Stimulated activated CD8-positive, alpha-beta memory T cell treated with anti-CD3 and anti-CD28 coated beads, Interleukin-15, amount 100 ng/mL, for 24 hours (primary cell): Measurements from ENCODE around the gene PXDN.
"Not testable (repeated sequence)": the region's sequence is repeated elsewhere in the genome, so short reads cannot be mapped to it uniquely, and the experiment has no call there.

ENCODE experiments used
- DNase-seq: peaks from one replicate; pipeline ENCODE4 v3.0.0-alpha.2; 2020; ENCODE audit warnings: low read depth

Gene PXDN

DNA sequence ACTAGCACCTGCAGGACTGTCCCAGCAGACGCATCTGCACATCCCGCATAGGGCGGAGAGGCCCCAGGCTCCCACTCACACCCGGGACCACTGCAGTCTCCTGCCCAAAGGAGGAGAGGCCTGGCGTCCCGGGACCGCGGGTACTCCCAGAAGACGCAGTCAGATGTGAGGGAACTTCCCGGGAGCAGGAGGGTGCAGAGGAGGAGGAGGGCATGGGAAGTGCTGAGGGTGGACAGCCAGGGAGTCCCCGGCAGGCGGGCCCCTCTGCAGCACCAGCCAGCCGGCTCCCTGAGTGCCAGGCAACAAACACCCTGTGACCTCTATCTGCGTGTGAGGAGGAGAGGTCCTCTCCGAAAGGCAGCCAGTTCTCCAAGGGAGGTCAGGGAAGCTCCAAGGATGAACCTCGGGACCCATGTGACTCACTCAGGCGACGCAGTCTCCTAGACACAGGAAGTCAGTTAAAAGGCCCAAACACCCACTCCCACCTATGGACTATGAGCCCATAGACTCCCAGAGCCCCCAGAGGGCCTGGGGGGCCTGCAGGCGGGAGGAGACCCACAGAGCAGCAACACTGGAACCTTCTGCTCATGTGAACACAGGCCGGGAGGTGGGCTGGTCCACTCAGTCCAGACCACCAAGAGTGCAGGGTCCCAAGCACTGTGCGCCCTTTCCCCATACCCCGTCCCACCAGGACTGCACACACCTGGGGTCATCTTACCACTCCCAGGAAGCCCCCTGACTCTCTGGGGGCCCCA is 4.2 kb downstream of the PXDN start:
- no peak for DNase-seq

DNA sequence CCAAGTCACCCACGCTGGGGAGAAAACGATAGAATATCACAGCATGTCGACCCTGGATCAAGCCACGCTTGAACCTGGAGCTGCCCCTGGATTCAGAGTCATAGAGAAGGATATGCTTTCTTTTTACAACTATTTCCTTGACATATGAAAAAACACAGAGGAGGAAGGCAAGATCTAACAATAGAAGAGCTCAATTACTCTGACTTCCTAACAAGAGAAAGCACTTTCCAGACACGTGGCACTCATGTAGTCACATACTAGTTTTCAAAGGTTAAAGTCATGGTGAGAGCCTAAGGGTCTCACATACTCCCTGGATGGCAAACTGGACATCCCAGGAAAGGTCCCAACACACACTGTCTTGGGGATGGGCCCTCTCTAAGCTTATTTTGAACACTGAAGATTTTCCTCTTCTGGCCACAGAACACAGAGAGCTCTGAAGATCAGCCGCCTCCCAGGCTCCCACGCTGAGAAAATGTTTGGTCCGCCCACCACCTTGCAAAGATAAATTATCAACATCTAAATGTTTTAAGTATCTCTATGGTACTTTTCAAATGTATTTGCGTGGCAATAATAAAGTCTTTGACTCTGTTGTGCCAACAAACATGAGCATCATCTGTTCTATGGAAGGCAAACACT is 4.9 kb downstream of the PXDN start:
- DNase-seq: no peak

DNA sequence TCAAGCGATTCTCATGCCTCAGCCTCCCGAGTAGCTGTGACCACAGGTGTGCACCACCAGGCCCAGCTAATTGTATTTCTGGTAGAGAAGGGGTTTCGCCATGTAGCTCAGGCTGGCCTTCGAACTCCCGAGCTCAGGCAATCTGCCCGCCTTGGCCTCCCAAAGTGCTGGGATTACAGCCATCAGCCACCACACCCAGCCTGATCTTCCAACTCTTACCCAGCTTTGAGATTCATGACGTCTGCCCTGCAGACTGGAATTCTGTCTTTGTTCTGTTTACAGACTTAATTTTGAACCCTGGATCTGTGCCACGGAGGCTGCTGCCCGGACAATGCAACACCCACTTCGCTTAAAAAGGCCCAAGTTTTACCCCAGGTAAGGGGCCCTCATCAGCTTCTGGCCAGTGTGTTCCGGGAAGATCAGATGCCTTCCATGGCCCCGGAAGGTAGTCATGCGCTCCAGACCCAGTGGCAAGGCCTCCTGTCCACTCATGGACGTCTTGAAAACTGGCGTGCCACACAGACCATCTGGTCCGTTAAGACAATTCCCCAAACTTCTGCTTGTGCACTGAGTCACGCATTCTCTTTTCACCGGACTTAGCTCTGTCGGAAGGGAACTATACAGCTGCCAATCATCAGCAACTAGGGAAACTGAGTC is 5.5 kb downstream of the PXDN start:
- DNase-seq: no peak

DNA sequence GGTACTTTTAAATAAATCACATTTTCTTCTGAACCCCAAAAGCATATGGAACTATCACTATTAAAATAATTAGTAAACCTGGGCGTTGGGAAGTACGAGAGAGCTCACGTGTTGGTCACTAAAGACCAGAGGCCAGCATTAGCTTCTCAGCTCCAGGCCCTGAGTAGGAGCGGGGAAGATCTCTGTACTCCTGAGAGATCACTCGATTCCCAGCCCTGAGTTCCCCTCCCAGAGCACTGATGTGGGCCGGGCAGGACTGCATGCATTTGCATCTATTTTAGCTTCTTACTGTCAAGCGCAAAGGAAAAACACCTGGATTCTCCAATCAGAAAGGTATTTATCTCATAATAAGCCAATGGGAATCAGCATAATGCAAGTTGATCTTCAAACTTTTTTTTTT is 6.2 kb downstream of the PXDN start:
- DNase-seq: no peak

DNA sequence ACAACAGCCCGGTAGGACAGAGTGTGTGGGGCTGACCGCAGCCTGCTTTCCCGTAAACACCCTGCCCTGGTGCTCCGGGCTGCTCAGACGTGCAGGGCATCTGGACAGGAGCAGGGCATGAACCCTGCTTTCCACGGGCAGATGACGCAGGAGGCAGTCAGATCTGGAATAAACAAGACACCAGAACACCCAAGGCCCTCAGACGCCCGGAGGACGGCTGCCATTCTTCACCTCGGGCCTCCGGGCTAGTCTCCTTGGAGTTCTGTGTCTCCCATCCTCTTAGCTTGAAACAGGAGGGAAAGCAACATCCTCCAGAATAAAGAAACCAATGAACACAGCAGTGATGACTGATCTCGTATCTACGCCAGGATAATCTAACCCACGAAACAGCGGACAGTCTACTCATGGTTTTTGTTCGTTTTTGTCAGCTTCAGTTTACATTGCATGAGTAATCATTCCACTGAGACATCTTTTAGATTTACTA is 7.3 kb downstream of the PXDN start:
- no peak for DNase-seq

DNA sequence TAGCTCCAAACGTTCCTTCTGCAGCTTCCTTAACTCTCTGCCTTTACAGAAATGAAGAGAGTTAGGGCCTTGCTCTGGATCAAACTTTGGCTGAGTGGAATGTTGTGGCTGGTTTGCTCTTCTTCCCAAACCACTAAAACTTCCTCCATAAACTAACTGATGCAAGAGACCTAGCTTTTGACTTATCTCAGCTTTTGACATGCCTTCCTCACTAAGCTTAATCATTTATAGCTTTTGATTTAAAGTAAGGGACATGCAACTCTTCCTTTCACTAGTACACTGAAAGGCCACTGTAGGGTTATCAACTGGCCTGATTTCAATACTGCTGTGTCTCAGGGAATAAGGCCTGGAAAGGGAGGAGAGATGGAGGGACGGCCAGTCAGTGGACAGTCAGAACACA is 8.3 kb downstream of the PXDN start:
- no peak for DNase-seq

DNA sequence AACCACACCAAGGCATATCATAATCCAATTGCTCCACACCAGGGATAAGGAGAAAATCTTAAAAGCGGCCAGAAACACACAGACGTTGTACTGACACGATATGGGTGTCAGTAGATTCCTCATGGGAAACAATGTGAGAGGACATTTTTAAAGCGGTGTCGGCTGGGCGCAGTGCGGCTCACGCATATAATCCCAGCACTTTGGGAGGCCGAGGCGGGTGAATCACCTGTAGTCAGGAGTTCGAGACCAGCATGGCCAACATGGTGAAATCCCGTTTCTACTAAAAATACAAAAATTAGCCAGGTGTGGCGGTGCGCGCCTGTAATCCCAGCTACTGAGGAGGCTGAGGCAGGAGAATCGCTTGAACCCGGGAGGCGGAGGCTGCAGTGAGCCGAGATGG is 11.0 kb downstream of the PXDN start:
- DNase-seq: not testable (repeated sequence)

DNA sequence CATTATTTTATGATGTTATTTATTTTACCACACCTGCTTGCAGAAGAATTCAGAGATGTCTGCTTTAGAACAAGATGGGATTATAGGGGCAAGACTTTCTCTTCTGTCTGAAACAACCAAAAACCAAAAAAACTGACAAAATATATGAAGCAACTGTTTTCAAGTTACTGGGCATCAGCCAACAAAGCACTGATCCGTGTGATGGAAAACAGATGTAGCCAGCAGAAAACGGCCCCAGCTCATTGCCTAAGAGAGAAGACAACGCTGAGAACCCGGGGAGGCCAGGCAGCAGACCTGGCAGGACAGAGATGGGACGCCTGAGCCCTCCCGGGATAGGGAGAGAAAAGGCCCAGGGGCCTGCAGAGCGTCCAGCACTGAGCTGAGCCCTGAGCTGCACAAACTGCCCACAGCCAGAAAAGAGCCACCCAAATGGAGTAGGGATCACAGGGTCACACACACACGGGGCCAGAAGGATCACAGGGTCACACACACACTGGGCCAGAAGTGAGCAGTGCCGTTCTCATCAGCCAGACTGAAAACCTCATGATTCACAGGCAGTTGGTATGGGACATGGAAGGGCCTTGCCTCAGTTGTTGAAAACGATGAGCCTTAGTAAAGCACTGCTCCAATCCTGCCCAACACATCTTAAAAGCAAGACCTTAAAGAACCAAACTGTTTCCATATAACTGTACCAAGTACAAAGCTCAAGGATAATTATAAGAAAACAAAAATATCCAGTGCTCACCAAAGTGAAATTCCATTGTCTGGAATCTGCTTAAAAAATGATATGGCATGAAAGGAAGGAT is 12.1 kb downstream of the PXDN start:
- no peak for DNase-seq

DNA sequence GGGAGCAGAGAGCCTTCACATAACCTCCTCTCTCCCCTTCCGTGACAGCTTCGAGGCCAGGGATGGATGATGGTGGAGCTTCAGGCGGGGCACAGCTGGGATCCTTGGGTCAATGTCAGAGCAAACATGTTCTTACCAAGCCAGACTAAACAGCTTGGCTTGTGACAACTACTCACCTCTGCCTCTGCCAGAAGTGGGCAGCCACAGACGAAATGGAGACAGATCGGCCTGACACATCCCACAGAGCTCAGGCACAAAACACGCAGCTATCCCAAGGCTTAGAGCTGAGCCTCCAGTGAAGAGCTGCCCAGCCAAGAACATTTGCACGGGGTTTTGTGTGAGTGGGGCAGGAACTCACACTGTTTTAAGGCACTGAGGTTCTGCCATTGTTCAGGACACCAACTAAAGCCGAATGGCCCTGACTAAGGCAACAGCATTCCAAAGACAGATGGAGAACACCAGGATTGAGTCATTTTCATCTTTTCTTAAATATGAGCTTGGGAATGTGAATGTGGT is 12.8 kb downstream of the PXDN start:
- DNase-seq: no peak

DNA sequence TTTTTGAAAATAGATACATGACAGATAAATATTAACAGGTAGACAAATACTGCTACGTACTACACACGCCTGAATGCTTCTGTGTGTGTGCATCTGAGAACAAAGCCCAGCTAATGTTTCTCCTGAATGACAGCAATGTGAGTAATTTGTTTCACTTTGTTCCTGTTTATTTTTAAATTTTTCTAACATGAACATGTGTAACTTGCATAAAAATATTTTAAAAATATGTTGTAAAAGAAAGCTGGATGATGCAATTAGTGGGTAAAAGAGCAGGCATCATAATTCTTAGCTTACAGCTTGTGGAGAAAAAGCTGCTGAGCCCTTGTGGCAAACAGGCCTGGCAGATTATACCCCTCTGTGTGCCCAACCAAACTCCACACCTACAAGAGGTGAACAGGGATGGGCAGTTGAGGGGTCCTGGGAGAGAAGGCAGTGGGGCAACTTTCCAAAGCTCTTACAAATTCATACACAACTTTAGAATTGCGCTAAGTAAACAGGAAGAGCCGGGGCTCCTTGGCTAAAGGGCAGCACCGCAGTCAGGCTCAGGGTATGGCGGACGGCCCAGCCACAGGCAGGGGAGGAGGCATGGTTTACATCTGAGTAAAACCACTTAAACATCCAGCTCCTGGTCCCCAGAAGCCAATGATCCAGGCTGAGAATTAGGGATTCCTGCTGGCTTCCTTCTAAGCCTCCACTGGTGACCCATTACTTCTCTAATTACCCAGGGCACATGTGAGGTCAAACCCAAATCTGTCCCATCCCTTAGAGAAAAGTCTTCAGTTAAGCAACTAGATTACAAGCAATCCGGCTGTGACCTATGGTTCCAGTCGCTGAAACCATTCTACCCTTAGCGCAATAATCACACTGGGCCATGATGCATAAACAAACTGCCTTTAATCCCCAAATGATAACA is 14.0 kb downstream of the PXDN start:
- no peak for DNase-seq

DNA sequence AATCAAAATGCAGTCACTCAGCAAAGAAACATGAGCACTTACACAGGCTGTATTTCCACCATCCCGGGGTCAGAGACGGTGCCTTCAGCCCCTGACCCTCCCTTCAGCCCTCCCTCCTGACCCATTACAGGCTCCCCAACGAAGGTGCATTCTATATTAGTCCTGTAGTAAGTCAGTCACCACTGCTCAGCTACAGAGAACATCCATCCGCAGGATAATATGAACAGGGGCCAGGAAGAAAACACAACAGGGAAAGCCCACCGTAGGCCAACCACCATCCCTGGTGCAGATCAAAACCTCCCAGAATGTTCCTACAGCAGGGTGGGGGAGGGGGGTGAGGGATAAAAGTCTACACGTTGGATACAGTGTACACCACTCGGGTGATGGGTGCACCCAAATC is 15.1 kb downstream of the PXDN start:
- DNase-seq: no peak

DNA sequence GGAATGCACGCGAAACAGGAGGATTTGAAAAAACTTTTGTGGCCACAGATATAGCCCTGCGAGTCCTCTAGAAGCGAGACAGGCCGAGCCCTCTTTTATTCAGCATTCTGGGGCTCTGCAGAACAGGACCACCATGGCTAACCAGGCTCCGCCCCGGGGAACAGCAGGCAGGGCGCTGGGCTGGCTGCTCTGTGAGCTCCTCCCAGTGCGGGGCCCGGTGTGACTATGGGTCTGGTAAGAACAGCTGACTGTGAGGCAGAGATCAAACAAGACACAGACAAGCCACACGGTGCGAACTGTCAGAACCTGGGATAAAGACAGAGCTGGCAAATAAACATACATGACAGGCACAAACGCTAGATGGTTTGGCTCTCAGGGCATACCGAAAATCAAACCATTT is 15.5 kb downstream of the PXDN start:
- DNase-seq: no peak

DNA sequence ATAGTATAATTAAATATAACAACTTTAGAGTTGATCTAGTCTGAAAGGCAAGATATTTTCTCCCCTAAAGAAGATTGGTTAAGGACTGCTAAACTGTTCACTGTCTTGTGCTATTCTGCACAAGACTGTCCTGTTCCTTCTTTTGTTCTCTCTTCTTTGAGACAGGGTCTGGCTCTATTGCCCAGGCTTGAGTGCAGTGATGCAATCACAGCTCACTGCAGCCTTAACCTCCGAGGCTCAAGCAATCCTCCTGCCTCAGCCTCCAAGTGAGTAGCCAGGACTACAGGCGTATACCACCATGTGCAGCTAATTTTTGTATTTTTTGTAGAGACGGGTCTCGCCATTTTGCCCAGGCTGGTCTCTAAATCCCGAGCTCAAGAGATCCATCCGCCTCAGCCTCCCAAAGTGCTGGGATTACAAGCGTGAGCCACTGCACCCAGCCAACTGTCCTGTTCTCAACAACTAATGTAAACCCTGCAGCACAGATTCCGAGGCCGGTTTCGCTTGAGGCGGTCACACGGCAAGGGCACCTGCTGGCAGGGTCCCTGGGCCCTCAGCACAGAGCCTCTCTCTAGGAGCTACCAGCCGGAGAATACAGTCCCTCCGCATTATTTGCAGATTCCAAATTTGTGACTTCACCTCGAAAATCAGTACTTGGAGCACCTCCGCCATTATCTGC is 16.4 kb downstream of the PXDN start:
- no peak for DNase-seq

DNA sequence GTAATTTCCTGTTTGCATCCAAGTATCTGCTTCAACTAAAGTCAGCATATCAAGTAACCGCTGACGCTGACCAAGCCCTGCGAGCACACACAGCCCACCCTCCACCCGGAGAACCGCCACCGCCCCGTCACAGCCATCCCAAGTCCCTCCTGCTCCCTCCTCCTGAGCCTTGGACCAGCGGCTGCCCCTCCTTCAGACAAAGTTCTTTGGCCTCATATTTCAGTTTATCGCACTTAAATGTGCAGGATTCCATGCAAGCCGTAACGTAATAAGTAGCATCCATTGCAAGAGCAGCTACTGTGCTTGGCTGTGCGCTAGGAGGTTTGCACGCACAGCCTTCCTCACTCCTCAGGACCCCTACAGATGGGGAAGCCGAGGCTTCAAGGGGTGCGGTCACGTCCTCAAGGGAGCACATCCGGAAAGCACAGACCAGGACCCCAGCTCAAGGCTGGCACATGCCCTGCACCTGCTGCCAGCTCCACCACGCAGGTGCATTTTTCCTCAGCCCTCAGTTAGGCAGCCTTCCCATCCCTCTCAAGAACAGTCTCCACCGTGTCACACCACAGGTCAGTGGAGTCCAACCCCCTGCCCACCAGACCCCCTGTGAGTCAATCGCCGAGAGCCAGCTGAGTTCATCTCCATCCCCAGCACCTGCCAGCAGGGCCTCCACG is 17.1 kb downstream of the PXDN start:
- DNase-seq: no peak

DNA sequence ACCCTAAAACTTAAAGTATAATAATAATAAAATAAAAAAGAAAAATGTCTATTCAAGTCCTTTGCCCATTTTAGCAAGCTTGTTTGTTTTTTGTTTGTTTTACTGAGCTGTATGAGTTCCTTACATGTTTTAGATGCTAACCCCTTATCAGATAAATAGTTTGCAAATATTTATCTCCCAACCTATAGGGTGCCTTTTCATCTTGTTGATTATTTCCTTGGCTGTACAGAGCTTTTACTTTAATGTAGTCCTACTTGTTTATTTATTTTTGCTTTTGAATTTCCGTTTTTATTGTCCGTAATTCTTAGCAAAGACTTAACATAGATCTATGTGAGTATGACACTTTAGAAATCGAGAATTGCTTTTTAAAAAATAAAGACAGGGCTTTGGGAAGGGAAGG is 17.8 kb downstream of the PXDN start:
- no peak for DNase-seq

DNA sequence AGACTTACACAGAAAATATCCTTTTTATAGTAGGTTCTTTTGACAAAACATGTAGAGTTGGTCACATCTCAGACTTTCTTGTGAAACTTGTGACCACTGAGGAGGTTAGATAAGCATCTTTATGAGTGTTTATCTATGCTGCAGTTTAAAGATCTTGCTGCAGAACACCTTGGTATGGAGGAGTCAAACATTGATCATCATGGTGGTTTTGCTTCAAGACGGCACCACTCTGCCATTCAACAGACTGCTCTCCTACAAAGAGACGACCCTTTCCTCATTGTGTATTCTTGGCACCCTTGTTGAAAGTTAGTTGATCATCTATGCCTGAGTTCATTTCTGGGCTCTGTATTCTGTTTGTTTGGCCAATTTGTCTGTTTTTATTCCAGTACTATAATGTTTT is 20.0 kb downstream of the PXDN start:
- not testable (repeated sequence) for DNase-seq

DNA sequence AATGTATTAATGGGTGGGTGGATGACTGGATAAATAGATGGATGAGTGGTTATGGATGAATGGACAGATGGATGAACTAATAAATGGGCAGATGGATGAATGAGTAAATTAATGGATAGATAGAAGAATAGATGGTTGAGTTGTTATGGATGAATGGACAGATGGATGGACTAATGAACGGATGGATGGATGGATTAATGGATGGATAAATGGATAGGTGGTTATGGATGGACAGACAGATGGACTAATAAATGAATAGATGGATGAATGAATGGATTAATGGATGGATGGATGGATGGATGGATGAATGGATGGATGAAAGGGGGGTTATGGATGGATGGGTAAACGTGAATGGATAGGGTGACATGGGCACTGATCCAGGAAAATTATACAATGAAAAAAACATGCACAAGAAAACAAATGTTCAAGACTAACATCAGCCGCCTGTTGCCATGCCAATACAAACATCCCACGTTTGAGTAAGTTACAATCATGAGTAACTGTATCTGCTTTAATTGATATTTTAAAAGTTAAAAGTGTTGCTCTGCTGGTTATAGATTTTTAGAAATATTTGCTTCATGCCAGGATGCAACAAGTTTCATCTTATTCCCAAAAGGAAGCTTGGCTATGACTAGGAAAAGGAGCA is 20.8 kb downstream of the PXDN start:
- DNase-seq: no peak

DNA sequence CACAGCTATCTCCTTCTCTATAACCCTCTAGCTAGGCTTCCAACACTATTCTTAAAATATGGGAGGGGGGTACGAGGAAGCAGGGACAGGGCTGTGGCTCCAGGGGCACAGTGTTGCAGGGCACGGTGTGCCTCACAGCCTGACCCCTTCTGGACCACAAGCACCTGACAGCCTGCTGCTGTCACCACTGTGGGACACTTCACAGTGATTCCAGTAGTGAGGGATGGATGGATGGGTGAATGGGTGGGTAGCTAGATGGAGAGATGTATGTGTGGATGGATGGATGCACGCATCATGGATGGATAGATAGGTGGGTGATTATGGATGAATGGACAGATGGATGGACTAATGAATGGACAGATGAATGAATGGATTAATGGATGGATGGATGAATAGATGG is 21.6 kb downstream of the PXDN start:
- no peak for DNase-seq
